OCI-M2 (cell line): ENCODE data around the gene ADAP1.
A peak's percentile ranks its signal among the peaks of the same experiment; 100 is the strongest.
"Not testable (repeated sequence)": the region's sequence is repeated elsewhere in the genome, so short reads cannot be mapped to it uniquely, and the experiment has no call there.

Experiments
- DNase-seq: peaks from one replicate; lab custom pipeline; 2025; ENCODE audit not compliant: unreplicated experiment; lab: John Stamatoyannopoulos, UW

ADAP1 gene, protein sequence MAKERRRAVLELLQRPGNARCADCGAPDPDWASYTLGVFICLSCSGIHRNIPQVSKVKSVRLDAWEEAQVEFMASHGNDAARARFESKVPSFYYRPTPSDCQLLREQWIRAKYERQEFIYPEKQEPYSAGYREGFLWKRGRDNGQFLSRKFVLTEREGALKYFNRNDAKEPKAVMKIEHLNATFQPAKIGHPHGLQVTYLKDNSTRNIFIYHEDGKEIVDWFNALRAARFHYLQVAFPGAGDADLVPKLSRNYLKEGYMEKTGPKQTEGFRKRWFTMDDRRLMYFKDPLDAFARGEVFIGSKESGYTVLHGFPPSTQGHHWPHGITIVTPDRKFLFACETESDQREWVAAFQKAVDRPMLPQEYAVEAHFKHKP

DNA sequence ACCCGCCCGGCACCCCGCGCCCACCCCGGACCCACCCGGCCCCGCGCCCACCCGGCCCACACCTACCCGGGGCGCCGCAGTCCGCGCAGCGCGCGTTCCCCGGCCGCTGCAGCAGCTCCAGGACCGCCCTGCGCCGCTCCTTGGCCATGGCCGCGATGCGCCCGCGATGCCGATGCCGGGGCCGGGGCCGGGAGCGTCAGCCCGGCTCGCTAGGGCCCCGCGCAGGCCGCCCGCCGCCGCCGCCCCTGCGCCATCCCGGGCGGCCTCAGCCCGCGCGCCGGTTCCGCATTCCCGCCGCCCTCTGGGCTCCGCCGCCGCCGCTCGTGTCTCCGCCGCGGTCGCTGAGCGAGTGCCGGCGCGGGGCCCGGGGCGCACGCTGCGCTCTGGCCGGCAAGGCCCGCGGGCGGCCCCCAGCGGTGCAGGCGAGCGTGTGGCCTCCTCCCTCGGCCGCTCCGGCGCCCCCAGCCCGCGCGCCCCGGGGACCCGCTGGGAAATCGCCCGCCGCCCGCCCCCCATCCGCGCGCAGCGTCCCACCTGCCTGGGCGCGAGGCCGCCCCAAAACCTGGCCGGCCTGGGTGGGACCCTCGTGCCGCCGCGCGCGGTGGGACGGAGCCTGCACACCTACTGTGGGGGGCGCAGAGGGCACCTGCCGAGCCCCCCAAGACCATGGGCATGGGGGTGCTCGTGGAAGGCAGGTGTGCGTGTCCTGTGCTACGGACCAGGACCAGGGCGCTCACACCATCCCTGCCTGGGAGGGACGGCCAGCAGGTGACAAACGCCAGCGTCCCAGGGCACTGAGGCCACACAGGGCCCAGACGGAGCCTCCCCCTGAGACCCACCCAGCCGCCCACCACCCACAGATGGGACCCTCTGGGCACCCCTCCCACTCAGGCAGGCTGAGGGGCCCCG is at the start of gene ADAP1:
Gene ADAP1 (minus strand): TSS at position 351 of the 909 bp plus-strand sequence. CDS start 203 bp downstream, at position 148.
- no peak for DNase-seq

DNA sequence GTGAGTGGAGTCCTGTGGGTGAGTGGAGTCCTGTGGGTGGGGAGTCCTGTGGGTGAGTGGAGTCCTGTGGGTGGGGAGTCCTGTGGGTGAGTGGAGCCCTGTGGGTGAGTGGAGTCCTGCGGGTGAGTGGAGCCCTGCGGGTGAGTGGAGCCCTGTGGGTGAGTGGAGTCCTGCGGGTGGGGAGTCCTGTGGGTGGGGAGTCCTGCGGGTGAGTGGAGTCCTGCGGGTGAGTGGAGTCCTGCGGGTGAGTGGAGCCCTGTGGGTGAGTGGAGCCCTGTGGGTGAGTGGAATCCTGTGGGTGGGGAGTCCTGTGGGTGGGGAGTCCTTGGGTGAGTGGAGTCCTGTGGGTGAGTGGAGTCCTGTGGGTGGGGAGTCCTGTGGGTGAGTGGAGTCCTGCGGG is 48.0 kb upstream of the ADAP1 start:
- not testable (repeated sequence) for DNase-seq

DNA sequence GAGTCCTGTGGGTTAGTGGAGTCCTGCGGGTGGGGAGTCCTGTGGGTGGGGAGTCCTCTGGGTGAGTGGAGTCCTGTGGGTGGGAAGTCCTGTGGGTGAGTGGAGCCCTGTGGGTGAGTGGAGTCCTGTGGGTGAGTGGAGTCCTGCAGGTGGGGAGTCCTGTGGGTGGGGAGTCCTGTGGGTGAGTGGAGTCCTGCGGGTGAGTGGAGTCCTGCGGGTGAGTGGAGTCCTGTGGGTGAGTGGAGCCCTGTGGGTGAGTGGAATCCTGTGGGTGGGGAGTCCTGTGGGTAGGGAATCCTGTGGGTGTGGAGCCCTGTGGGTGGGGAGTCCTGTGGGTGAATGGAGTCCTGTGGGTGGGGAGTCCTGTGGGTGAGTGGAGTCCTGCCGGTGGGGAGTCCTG is 47.5 kb upstream of the ADAP1 start:
- DNase-seq: not testable (repeated sequence)

DNA sequence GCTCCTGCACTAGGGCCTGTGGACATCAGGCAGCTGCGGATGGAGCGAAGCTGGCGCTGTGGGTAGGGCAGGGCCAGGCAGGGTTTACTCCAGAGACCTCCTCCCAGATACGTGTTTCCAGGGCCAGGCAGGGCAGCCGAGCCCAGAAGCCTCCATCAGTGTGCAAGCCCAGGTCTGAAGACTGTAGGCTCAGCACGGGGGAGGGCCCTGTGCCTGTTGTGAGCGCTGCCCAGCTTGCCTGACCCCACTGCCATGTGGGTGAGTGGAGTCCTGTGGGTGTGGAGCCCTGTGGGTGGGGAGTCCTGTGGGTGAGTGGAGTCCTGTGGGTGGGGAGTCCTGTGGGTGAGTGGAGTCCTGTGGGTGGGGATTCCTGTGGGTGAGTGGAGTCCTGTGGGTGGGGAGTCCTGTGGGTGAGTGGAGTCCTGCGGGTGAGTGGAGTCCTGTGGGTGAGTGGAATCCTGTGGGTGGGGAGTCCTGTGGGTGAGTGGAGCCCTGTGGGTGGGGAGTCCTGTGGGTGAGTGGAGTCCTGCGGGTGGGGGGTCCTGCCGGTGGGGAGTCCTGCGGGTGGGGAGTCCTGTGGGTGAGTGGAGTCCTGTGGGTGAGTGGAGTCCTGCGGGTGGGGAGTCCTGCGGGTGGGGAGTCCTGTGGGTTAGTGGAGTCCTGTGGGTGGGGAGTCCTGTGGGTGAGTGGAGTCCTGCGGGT is 46.7 kb upstream of the ADAP1 start:
- DNase-seq: not testable (repeated sequence)

DNA sequence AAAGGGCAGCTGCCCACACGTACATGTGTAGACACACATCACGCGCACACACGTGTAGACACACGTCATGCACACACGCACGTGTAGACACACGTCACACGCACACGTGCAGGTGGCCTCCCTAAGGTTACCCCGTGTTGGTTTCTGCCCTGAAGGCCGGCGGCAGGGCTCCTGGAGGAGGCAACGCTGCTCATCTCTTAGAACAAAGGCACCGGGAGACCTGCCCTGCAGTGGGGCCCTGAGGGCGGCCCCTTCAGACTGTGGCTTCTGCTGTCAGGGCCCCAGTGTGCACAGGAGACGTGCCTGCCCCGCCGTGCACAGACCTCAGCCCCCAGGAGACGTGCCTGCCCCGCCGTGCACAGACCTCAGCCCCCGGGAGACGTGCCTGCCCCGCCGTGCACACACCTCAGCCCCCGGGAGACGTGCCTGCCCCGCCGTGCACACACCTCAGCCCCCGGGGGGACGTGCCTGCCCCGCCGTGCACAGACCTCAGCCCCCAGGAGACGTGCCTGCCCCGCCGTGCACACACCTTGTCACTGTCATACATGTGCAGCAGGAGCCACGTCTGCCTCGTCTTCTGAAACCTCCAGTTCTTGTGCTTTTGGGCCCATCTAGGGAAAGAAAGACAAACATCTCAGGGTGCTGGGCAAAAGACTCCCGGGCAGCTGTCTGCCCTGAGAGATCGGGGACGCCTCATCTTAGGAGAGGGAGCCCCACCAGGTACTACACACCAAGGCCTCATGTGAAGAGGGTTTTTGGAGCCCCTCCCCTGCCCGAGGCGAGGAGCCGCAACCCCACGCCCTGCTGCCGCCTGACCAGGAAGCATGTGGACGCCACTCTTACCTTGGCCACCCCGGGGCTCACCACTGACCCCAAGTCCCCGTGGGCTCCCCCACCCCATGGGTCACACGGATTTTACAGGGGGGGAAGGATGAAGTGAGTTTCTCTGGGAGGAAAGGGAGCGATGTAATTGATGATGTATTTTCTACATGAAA is 45.8 kb upstream of the ADAP1 start:
- no peak for DNase-seq

DNA sequence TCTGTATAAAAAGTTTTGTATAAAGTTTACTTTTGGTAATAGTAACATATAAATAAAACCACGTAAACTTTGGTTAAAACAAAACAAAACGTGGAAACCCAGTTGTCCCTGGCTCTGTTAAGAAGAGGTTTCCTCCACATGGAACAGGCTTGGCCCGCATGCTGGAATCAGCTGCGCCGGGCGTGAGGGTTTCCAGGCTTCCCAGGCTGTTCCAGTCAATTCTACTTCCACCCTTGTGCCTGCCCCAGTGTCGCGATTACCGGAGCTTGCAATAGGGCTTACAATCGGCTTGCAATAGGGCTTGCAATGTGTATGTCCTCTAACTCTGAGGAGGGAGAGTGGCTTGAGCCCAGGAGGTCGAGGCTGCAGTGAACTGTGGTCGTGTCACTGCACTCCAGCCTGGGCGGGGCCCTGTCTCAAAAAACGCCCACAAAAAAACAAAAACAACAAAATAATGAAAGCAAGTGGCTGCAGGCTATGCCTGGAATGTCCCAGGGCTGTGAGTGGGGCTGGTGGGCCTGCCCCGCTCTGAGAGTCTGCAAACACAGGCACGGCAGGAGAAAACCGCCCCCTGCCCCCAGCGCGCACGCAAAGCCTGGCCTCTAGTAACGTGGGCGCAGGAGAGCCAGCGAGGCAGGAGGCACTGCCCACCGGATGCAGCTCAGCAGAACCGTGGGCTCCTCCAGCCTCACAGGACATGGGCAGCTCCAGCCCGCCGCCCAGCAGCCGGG is 44.8 kb upstream of the ADAP1 start:
- DNase-seq: no peak

DNA sequence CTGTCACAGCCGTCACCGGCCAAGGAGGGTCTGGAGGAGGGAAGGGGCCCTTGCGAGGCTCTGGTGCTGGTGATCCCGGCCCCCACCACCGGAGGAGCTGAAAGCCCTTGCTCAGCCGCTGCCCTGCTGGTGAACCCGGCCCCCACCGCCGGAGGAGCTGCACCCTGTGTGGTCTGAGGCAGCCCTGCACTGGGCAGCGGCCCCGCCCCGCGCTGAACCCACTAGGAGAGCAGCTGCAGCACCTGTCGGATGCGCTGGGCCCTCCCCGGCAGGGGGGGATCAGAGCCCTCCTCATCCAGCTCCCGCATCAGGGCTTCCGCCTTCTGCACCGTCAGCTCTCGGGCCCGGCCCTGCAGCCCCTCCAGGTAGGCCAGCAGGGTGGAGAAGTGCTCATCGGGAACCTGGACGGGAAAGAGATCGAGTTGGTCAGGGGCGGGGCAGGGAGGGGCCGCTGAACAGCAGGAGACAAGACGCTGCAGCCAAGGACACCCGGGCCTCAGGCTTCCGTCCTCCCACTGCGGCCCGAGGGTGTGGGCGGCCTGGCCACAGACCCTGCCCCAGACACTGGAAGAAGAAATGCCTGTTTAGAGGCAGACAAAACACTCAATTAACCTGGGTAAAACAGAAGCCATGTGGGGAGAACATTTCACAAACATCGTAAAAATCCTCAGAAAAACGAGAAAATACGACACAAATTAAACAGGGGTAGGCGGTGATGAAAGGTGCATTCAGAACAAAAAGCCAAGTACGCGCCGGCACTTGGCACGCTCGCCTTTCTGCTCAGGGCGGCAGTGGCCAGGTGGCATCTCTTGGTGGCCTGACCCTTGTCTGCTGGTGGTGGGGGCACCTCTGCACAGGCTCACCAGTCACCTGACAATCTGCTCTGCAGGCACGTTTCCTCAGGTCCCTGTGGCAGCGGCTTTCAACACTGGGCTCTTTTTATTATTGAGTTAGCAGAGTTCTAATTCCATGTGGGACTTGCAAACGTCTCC is 43.2 kb upstream of the ADAP1 start:
- DNase-seq: no peak

DNA sequence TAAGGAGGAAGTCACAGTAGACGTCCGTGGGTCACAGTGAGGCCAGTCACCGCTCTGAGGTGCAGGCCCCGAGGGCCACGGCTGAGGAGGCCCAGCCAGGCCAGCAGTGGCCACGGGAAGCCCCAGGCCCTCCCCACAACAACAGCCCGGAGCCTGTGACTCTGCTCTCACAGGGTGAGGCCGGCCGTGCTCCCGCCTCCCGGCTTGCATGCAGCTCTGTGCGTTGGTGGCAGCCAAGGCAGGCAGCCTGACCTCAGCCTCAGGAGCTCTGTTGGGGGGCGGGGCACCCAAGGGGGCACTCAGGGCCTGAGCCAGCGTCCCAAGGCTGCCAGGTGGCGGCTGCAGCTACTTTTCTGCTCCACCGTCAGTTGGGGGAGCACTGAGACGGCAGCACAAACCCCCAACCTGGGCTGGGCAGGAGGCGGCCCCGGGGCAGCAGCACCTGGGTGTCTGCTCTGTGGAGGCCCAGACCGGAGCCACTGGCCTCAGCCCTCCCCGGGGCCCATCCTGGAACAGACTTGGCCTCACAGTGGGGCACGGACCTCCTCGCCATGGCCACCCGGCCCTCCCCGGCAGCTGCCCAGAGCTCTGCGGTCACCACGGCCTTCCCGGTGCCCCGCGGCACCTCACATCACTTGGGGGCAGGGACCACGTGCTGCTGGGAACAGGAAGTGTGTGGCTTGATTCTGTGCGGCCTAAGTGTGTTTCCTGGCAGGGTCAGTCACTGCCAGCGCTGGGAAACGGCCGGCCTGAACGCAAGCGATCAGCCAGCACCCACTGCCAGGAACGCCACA is 41.8 kb upstream of the ADAP1 start:
- DNase-seq: no peak

DNA sequence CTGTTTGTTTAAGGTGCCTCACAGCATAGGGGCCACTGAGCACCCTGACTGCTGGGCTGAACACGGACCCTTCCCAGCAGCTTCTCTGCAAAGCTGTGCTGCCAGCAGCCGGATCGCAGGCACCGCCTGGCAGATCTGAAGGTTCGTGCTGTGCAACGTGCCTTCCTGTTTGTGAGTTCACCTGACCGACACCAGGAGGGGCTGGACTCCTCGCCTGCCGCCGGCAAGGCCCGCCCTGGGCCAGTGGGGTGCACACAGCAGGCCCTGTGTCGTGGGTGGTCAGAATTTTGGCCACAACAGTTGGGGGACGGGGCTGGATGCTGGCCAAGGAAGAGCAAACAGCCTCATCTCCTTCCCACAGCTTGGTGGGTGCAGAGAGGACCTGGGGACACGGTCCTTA is 41.1 kb upstream of the ADAP1 start:
- DNase-seq: no peak

DNA sequence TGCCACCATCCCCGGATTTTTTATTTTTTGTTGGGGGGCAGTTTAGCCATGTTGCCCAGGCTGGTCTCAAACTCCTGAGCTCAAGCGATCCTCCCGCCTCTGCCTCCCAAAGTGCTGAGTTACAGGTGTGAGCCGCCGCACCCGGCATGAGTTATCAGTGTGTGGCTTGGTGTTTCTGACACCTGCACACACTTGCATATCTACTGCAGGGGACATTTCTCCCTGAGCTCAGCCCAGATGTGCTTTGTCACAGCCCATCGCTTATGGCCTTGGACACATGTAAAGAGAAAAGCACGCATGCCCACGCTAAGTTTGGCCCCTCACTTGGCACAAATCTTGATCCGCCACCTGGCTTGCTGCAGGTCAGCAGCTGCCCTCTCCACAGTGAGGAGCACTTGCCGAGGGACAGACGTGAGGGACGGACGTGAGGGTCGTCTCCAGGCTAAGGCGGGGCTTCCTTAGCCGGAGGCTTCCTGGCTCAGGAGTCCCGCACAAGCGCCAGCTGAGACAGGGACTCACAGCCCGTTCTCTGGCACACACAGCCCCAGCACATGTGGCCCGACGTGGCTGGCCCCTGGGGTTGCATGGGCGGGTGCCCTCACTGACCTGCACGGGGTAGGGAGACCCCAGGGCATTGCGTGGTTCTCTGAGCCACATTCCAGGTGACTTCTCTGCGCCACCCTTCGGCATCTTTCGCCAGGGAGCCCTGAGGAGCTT is 40.3 kb upstream of the ADAP1 start:
- DNase-seq: no peak

DNA sequence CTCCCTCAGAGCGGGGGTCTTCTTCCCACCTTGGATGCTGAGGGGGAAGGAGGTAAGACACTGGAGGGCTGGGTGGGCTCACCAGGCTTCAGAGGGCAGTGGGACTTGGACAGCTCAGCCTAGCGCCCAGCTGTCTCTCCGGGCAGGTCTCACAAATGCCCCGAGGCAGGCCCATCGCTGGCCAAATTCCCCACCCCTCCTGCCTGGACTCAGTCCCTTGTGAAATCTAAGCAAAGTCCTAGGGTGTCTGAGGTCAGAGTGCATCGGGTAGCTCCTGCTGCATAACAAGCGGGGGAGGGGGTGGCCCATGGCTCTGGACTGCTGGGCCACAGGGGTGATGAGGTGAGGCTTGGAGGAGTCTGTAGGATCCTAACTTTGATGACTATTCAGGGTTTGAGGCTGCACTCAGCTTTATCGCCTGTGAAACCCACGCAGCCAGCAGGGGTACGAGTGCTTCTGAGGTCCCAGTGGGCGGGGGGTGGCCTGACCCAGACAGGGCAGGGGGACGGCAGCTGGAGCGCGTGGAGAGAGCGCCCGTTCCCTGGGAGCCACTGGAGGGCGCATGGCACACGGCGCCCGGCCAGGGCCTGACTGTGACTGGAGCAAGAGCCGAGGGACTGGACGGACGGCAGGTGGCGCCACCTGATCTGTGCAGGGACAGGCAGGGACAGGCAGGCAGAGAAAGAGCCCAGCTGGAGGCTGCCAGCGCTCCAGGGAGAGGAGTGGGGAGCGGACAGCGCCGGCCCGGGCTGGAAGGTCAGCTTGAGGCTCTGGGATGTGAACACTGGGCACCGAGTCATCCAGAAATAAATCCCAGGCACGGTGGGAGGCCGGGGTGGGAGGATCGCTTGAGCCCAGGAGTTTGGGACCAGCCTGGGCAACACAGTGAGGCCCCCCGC is 38.5 kb upstream of the ADAP1 start:
- peak; percentile 47 for DNase-seq

DNA sequence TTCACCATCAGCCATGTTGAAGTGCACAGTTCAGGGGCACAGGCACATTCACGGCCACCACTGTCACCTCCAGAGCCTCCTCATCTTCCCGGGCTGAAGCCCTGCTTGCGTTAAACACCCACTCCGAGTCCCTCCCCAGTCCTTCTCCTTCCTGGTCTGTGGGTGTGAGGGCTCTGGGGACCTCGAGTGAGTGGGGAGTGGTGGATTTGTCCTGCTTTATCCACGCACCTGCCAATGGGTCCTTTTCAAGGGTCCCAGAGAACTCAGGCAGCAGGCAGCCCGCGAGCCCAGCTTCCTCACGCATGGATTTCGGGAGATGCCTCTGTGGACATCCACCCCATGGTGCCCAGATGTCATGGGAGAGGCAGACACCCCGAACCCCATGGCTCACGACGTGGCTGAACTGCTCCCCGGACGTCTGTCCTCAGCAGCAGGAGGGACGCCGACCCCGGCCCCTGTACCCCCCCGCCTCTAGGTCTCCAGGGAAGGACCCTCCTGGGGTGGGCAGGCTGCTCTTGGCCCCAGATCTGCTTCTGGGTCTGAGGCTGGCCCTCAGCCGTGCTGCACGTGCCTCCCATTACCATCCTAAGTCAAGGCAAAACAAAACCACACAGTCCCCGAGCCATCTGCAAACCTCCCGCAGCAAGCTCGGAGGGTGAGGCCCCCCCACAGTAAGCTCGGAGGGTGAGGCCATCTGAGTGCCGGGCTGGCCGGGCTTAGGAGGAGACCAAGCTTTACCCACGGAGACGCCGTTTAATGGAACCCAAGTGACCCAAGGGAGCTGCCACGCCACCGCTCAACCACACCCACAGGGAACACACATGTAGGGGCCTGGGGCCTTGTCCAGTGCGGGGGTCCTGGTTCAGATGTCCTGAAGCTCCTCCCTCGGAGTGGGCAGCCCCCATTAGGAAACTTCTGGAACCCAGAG is 37.5 kb upstream of the ADAP1 start:
- DNase-seq: no peak

DNA sequence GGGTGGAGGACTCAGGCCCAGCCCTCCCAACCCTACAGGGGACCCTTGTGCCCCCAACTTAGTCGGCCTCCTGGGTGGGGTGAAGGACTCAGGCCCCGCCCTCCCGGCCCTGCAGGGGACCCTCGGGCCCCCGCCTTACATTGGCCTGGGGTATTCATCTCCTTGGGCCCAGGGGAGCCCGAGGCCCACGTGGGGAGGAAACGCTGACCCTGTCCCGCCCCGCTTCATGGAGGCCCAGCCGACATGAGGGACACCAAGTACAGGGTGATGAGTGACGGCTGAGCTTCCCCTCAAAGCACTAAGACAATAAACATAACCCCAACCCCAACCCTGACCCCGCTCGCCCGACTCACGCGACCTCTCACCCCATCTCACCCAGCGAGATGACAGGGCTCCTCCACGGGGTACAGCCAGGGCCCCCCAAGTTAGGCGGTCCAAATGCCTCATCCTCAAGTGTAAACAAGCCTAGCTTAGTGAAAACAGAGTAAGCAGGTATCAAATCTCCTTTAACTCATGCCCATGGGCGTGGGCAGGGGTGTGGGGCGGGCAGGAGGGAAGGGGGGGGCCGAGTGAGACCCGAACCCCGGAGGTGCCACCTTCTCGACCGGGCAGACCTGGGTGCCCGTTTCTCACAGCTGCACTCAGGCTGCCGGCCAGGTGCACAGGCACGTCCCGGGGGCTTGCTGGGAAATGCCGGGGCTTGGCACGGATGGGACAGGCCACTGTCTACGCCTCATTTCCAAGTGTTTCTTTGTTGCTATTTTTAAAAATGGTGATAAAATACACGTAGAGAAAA is 36.7 kb upstream of the ADAP1 start:
- no peak for DNase-seq

DNA sequence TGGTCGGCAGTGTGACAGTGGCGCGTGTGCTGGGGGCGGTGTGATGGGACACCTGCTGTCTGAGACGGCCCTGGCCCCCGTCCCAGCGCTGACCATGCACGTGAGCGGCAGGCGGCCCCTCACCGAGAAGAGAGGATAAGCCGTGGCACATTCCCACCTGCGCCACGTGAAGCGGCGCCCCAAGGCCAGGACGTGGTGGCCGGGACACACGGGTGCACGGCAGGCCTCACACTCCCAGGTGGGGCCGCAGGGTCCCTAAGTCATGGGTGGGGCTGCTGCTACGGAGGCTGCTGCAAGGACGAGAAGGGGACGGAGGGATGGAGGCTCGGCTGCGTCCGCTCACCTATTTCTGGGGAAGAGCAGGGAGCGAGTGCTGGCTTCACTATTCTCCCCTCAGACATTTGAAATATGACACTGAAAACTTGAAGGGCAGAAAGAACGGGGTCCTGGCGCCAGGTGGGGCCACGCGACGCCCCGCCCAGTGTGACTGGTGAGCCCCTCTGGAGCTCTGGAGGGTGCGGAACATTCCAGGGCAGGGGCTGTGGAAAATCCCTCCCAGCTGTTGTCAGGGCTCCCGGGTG is 36.0 kb upstream of the ADAP1 start:
- no peak for DNase-seq
